GM23248 (cell line): Measurements from ENCODE around the gene DDX28.

ENCODE experiments used
- EZH2 ChIP-seq: fragments of 200-600 bp; sonication (generic); IDR thresholded peaks from 2 replicates; pipeline ENCODE4 v1.6.1; 2018; ENCODE audit warnings: antibody characterized with exemption, mild to moderate bottlenecking; ENCODE audit not compliant: insufficient read depth, poor library complexity, severe bottlenecking
- EZH2phosphoT487 ChIP-seq: fragments of 200-600 bp; sonication (generic); IDR thresholded peaks from 2 replicates; pipeline ENCODE4 v1.6.1; 2018; ENCODE audit warnings: antibody characterized with exemption, moderate library complexity, mild to moderate bottlenecking, low read depth; ENCODE audit not compliant: insufficient read depth

GRCh38 chr16:68064791-68065365 lies 41.8 kb upstream of the DDX28 start:
- no peak for TF ChIP-seq EZH2
- no peak for TF ChIP-seq EZH2phosphoT487
